HepG2 (cell line): ENCODE results near the gene TULP3. TPM values are rescaled to one million over a fixed set of nuclear protein-coding genes. Genes with fewer than 3 reads are reported as not detected.
A peak's percentile ranks its signal among the peaks of the same experiment; 100 is the strongest.

Source experiments
- ASH2L ChIP-seq: fragments of 300-600, 200-600 bp; sonication (generic); IDR thresholded peaks from 2 replicates; pipeline ENCODE4 v1.7.0; 2017; ENCODE audit warnings: low read depth, mild to moderate bottlenecking, moderate library complexity, mixed read lengths, low read length; ENCODE audit not compliant: insufficient read length
- ATAD3A ChIP-seq: sonication (generic); formaldehyde crosslinking; IDR thresholded peaks from 2 replicates; pipeline ENCODE4 v1.4.0; 2020; ENCODE audit warnings: missing genetic modification reagents
- CSRNP2 ChIP-seq: sonication (generic); formaldehyde crosslinking; conservative IDR thresholded peaks from 2 replicates; pipeline ENCODE4 v1.8.0; 2022; ENCODE audit warnings: low read depth, missing genetic modification reagents
- EP300 ChIP-seq, 3 experiments: sonication (generic) in 1 of 3; formaldehyde crosslinking in 1 of 3; IDR thresholded peaks; 2 replicates each; pipeline versions ENCODE4 v1.5.1 to v1.6.1; 2011 to 2020; ENCODE audit warnings: low read depth in 2 of 3, low read length in 2 of 3, borderline replicate concordance in 1 of 3, improper control_type of control experiment in 1 of 3, mild to moderate bottlenecking in 1 of 3, missing genetic modification reagents in 1 of 3, moderate library complexity in 1 of 3
- MTA1 ChIP-seq: sonication (generic); formaldehyde crosslinking; IDR thresholded peaks from 2 replicates; pipeline ENCODE4 v1.4.0; 2020; ENCODE audit warnings: missing genetic modification reagents, mild to moderate bottlenecking, borderline replicate concordance
- NFKBIZ ChIP-seq: IDR thresholded peaks from 2 replicates; pipeline ENCODE4 v1.6.1; 2018; ENCODE audit warnings: missing genetic modification reagents, missing compliant biosample characterization
- NFYC ChIP-seq: IDR thresholded peaks from 2 replicates; pipeline ENCODE4 v1.6.1; 2016; ENCODE audit warnings: missing genetic modification reagents, missing compliant biosample characterization
- NR2C2 ChIP-seq: sonication (generic); formaldehyde crosslinking; IDR thresholded peaks from 2 replicates; pipeline ENCODE4 v1.4.0; 2020; ENCODE audit warnings: missing genetic modification reagents, mild to moderate bottlenecking, moderate library complexity, borderline replicate concordance
- PHF20 ChIP-seq: sonication (generic); formaldehyde crosslinking; IDR thresholded peaks from 2 replicates; pipeline ENCODE4 v1.5.0; 2020; ENCODE audit warnings: mild to moderate bottlenecking, missing genetic modification reagents
- RERE ChIP-seq: IDR thresholded peaks from 2 replicates; pipeline ENCODE4 v1.6.1; 2016; ENCODE audit warnings: low read depth, missing genetic modification reagents, missing compliant biosample characterization
- TFDP2 ChIP-seq: sonication (generic); formaldehyde crosslinking; IDR thresholded peaks from 2 replicates; pipeline ENCODE4 v1.4.0; 2020; ENCODE audit warnings: missing genetic modification reagents
- THYN1 ChIP-seq: sonication (generic); formaldehyde crosslinking; IDR thresholded peaks from 2 replicates; pipeline ENCODE4 v1.8.1; 2023; ENCODE audit warnings: low read depth, mild to moderate bottlenecking, moderate library complexity, missing genetic modification reagents, borderline replicate concordance
- ZBTB25 ChIP-seq: IDR thresholded peaks from 2 replicates; pipeline ENCODE4 v1.6.1; 2018; ENCODE audit warnings: missing genetic modification reagents
- ZFX ChIP-seq: sonication (generic); formaldehyde crosslinking; IDR thresholded peaks from 2 replicates; pipeline ENCODE4 v1.4.0; 2020; ENCODE audit warnings: mild to moderate bottlenecking, low read depth, missing genetic modification reagents, moderate library complexity
- ZNF274 ChIP-seq: sonication (generic); formaldehyde crosslinking; IDR thresholded peaks from 2 replicates; pipeline ENCODE4 v1.5.1; 2020; ENCODE audit warnings: mild to moderate bottlenecking, missing genetic modification reagents
- ZNF329 ChIP-seq: sonication (generic); formaldehyde crosslinking; IDR thresholded peaks from 2 replicates; pipeline ENCODE4 v1.9.0; 2021; ENCODE audit warnings: low read depth, mild to moderate bottlenecking, missing genetic modification reagents
- ZNF563 ChIP-seq: sonication (generic); formaldehyde crosslinking; IDR thresholded peaks from 2 replicates; pipeline ENCODE4 v1.8.0; 2022; ENCODE audit warnings: mild to moderate bottlenecking, moderate library complexity, missing genetic modification reagents
- polyA plus RNA-seq, 8 experiments: library from polyadenylated mRNA; depleted of rRNA in 3 of 8; stranded (reverse) in 7 of 8; unstranded in 1 of 8; fragments of >200 nt; fragmentation: Illumina TruSeq in 4 of 8; extraction: Trizol in 4 of 8; gene quantifications; 2 replicates each; pipeline versions ENCODE4 v1.2.1 to v1.2.3, GENCODE V29; 2011 to 2016; ENCODE audit warnings: low read depth in 4 of 8, missing spikeins in 1 of 8, mixed read lengths in 1 of 8; ENCODE audit not compliant: insufficient read depth in 1 of 8
- total RNA-seq, 5 experiments: library from RNA; depleted of rRNA; stranded (reverse); fragments of >200 nt; fragmentation: Illumina TruSeq; extraction: Trizol; gene quantifications; 2 replicates each; pipeline ENCODE4 v1.2.3, GENCODE V29; 2016; ENCODE audit warnings: low read depth in 1 of 5

TULP3 gene
- total and polyA plus RNA-seq, 2 of the 13 experiments (the other 11 are each of a cell fraction or from before 2014, with no cell fraction given): 11.2 to 13.2 TPM

GRCh38 chr12:2890388-2891239 lies at the start of gene TULP3 (continued):
- TF ChIP-seq MTA1 (CRISPR knock-in tag) (peak; percentile 79; the same call in 1 of the 2 replicates), THYN1 (0 out of 2 replicates have a peak, but pooled peaks have one; percentile 37), EP300 (IDR thresholded peaks at IDR 0.05; ENCODE audit: low read depth in 2 of 2, low read length in 2 of 2) (no peak), EP300 (CRISPR knock-in tag; IDR thresholded peaks at IDR 0.05; ENCODE audit: borderline replicate concordance) (no peak), ZNF274 (CRISPR knock-in tag) (peak; percentile 61; the same call in 1 of the 2 replicates), TFDP2 (peak; percentile 93), RERE (no peak), ATAD3A (CRISPR knock-in tag) (no peak), PHF20 (peak; percentile 44; the same call in 1 of the 2 replicates), NFKBIZ (0 out of 2 replicates have a peak, but pooled peaks have one; percentile 25), ZNF563 (CRISPR knock-in tag) (peak; percentile 73), NFYC (CRISPR knock-in tag) (peak; percentile 98), ZBTB25 (CRISPR knock-in tag) (0 out of 2 replicates have a peak, but pooled peaks have one; percentile 48), CSRNP2 (CRISPR knock-in tag) (no peak), ZNF329 (CRISPR knock-in tag) (0 out of 2 replicates have a peak, but pooled peaks have one; percentile 9), ASH2L (no peak), NR2C2 (CRISPR knock-in tag) (0 out of 2 replicates have a peak, but pooled peaks have one; percentile 41), ZFX (CRISPR knock-in tag) (peak; percentile 86)
